ENCODE measurements around the gene HSP90AA1.
A peak's percentile ranks its signal among the peaks of the same experiment; 100 is the strongest.

DNA sequence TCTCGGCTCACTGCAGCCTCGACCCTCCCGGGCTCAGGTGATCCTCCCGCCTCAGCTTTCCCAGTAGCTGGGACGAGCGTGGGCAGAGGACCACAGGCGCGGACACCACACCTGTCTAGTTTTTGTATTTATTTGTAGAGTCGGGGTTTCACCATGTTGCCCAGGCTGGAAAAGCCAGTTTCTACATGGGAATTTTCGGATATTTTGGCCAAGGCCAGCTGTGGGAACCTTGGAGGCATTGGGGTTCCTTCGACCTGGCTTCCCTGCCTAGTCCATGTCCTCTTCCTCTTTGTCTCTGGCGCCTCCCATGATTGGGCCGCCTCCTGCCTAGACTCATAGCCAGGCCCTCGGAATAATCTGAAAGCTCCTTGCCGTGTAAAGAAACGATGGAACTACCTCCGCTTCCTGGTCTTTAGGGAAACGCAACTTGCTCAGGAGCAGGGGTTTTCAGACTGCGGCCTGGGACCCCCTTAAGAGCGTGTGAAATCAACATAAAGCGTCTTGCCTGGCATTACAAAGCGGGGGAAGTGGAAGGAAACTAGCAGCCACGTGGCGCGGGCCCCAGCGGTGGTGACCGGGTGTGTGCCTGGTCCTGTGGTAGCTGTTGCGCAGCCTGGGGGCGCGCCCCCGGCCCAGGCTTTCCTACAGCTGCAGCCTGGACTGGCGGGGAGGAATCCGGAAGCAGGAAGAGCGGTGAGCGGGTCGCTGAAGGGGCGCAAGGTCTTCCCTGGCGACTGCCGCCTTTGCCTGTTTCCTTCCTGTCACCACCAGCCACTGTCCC lies 1.4 kb upstream of the HSP90AA1 start:
- TF ChIP-seq, protein P1, sequence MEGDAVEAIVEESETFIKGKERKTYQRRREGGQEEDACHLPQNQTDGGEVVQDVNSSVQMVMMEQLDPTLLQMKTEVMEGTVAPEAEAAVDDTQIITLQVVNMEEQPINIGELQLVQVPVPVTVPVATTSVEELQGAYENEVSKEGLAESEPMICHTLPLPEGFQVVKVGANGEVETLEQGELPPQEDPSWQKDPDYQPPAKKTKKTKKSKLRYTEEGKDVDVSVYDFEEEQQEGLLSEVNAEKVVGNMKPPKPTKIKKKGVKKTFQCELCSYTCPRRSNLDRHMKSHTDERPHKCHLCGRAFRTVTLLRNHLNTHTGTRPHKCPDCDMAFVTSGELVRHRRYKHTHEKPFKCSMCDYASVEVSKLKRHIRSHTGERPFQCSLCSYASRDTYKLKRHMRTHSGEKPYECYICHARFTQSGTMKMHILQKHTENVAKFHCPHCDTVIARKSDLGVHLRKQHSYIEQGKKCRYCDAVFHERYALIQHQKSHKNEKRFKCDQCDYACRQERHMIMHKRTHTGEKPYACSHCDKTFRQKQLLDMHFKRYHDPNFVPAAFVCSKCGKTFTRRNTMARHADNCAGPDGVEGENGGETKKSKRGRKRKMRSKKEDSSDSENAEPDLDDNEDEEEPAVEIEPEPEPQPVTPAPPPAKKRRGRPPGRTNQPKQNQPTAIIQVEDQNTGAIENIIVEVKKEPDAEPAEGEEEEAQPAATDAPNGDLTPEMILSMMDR (IDR thresholded peaks at IDR 0.05): peak in 1 of 12 donors; percentile 1
- TF ChIP-seq POLR2A (IDR thresholded peaks at IDR 0.05): no peak

Data from heart left ventricle (tissue), 13 donors.